Right ventricle myocardium superior (tissue), 1 donor: ENCODE results near the gene CRYZ. TPM values are rescaled to one million over a fixed set of nuclear protein-coding genes. Genes with fewer than 3 reads are reported as not detected.
"Not testable (repeated sequence)": the region's sequence is repeated elsewhere in the genome, so short reads cannot be mapped to it uniquely, and the experiment has no call there.

Experiments used
- ATAC-seq: fragments of 200-7000 bp; cut with Tn5 transposase; one replicate; pipeline ENCODE4 v1.9.1; 2020; ENCODE audit warnings: mild to moderate bottlenecking; ENCODE audit not compliant: poor library complexity
- DNase-seq: peaks from one replicate; pipeline ENCODE4 v3.0.0-alpha.2; 2020
- intact Hi-C: fragments of 100-400 bp; cut with DNase I; formaldehyde crosslinking; loops from one replicate; pipeline ENCODE4 v1.11.2; 2022
- total RNA-seq: library from RNA; stranded (reverse); fragmentation: NEBNext Ultra II Directional; extraction: Animal tissue kit (Norgen Biotek cat#: 25700); gene quantifications from one replicate; pipeline ENCODE4 v1.2.1, GENCODE V29; 2021
- donor health status: DM: no; HTN: yes; CAD: no; lungs with severe emphysema.

CRYZ gene
- total RNA-seq, 1 donor from 2014 or later: 37.5 TPM

GRCh38 chr1:74690909-74691308, 41.9 kb downstream of the CRYZ start:
- no peak for ATAC-seq
- intact Hi-C loops: no loop called here
- DNase-seq: no peak

- intact Hi-C loops: no loop called here
- ATAC-seq (no peak), DNase-seq (no peak)
These were observed 42.5 kb downstream of the CRYZ start for GRCh38 chr1:74690364-74690696.

- intact Hi-C loops: no loop called here
- no peak for DNase-seq
- ATAC-seq: peak; percentile 73
These were observed 43.1 kb downstream of the CRYZ start for GRCh38 chr1:74689621-74690363.

GRCh38 chr1:74686928-74687327, 45.9 kb downstream of the CRYZ start:
- no peak for DNase-seq
- no peak for ATAC-seq
- intact Hi-C loops: no loop called here

- no peak for DNase-seq
- no peak for ATAC-seq
- intact Hi-C loops: no loop called here
These were observed 48.5 kb downstream of the CRYZ start for GRCh38 chr1:74684301-74684700.

- DNase-seq: no peak
- no peak for ATAC-seq
- intact Hi-C loops: no loop called here
These were observed 49.2 kb downstream of the CRYZ start for GRCh38 chr1:74683656-74684055.

- DNase-seq (no peak), ATAC-seq (no peak)
- intact Hi-C loops: no loop called here
These were observed 51.0 kb downstream of the CRYZ start for GRCh38 chr1:74681851-74682250.

GRCh38 chr1:74681449-74681848, 51.4 kb downstream of the CRYZ start:
- ATAC-seq (no peak), DNase-seq (no peak)
- intact Hi-C loops: no loop called here

- ATAC-seq (no peak), DNase-seq (no peak)
- intact Hi-C loops: no loop called here
These were observed 51.8 kb downstream of the CRYZ start for GRCh38 chr1:74681001-74681400.

GRCh38 chr1:74679811-74680210, 53.0 kb downstream of the CRYZ start:
- intact Hi-C loops: no loop called here
- ATAC-seq (no peak), DNase-seq (no peak)

GRCh38 chr1:74677926-74678325, 54.9 kb downstream of the CRYZ start:
- ATAC-seq (no peak), DNase-seq (no peak)
- intact Hi-C loops: no loop called here

GRCh38 chr1:74674278-74675048, 58.4 kb downstream of the CRYZ start:
- intact Hi-C loops: no loop called here
- no peak for DNase-seq
- no peak for ATAC-seq

GRCh38 chr1:74673351-74674111, 59.3 kb downstream of the CRYZ start, which contains the start of gene ERICH3:
TSS of gene ERICH3 (minus strand) at chr1:74673792. CDS start at chr1:74673519, 273 bp downstream.
- ATAC-seq (no peak), DNase-seq (peak; percentile 33)
- intact Hi-C loops: no loop called here

- intact Hi-C loops, ATAC-seq: not testable (repeated sequence)
These were observed 62.0 kb downstream of the CRYZ start for GRCh38 chr1:74670866-74671265.

More at GRCh38 chr1:74670866-74671265, 62.0 kb downstream of the CRYZ start:
- not testable (repeated sequence) for DNase-seq

Other genes with a start within 250 kb of the CRYZ start
- not detected for gene LRRC53, start 220.4 kb downstream of the CRYZ start, total RNA-seq
- not detected for gene ERICH3, start 59.3 kb downstream of the CRYZ start, total RNA-seq
- 18.5 TPM for gene TYW3, start 102 bp upstream of the CRYZ start, total RNA-seq